Activated T-cell treated with anti-CD3 and anti-CD28 coated beads for 4 hours (primary cell): Measurements from ENCODE around the gene CDH22.

Experiments used
- DNase-seq: peaks from one replicate; pipeline ENCODE4 v3.0.0-alpha.2; 2020

The CDH22 gene

DNA sequence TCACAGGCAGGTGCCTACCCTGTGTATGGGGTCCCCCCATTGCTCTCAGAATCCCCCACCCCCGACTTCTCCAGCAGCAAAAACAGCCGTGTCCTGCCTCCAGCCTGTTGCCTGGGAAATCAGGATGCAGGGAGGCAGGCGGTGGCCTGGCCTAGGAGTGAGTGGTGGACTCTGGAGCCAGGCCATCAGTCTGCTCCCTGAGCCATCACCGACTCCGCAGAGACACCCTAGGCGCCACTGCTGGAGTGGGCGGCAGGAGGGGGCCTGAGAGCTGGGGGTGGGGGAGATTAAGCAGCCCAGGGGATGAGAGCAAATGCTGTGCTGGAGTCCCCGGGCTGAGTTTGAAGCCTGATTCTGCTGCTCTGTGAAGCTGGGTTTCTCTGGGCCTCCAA is 97.0 kb downstream of the CDH22 start:
- DNase-seq = no peak

DNA sequence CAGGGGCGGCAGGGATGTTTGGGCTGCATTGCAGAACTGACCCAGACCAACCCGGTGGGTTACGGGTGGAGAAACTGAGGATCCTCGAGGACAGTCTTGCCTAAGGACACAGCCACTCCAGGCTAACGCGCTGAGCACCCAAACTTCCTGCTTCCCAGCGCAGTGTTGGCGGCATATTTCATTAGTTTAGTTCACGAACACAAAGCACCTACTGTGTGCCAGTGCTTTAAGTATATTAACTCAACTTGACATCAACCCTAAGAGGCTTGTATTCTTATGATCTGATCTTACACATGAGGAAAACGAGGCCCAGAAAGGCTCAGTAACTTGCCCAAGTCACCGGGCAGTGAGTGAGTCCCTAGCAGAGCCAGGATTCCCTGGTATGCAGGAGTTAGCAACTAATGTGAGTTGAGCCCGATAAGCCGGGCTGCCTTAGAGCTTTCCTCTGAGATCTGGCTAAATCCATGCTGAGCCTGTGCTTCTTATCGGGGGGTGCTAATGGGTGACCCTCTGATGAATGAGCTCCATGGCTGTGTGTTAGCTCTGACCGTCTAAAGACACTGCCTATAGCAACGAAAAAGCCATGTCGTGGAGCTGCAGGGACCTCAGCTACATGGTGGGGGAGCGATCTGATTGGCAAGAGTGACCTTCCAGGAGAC is 97.5 kb downstream of the CDH22 start:
- DNase-seq = no peak

DNA sequence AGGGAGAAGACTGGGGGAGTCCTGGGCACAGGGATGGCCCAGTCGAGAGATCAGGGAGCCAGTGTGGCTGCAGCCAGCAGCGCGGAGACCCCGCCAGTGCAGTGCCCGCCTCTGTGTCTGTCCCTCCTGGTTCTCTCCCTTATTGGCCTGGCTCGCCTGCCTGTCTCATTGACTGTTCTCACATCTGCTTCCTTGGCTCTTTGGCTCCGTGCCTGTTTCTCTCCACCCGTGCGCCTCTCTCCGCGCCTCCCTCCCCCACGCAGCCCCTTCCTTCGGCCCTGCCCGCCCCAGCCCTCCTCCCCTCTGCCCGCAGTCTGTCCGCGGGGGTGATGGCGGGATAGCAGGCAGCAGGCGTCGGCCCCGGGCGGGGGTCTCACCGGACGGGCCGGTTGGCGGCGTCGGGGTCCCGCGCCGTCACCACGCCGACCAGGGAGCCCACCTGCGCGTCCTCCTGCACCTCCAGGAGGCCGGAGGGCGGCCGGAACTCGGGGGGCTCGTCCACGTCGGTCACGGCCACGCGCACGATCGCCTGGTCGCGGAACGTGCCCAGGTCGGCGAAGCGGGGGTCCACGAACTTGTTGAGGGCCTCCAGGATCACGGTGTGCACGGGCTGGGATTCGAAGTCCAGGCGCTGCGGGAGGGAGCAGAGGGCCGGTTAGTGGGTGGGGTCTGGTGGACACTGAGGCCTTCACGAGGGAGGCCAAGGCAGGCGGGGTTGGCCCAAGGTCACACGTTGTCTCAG is 98.2 kb downstream of the CDH22 start:
- no peak for DNase-seq

DNA sequence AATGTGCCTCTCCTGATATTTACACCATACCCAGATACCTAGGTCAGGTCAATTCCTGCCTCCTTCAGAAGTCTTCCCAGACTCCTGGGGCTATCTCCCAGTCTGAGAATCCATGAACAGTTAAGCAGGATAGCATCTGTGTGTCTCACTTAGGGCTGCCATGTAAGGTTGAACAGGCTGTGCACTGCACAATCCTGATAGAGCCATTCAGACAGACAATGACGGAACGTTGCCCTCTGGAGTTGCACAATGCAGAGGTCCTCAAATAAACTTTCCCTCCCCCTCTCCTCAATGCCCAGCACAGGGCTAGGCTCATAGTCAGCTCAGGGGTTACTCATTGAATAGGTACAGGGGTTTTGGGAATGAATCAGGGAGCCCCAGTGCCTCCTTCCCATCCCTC is 100.5 kb downstream of the CDH22 start:
- DNase-seq = no peak

DNA sequence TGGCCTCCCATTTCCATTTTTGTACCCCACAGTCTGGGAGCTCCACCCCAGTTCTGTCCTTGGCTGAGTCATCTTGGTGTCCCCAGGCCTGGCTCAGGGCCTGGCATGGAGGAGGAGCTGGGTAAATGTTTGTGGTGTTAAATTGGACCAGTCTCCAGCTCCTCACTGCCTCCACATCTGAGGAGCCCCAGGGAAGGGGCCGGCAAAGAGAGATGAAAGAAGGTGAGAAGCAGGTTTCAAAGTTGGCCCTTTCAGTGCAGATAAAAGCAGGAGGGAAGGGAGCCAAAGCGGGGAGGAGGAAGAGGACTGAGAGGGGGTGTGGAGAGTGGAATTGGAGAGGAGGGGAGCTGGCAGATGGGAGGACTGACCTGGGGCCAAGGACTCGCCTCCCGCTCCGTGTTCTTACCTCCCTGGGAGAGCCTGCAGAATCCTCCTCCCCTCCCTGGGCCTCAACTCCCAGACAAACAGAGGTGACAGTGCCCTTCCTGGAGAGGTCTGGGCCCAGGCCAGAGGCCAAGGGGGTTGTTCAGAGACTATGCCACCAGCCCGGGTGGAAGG is 101.2 kb downstream of the CDH22 start:
- no peak for DNase-seq

DNA sequence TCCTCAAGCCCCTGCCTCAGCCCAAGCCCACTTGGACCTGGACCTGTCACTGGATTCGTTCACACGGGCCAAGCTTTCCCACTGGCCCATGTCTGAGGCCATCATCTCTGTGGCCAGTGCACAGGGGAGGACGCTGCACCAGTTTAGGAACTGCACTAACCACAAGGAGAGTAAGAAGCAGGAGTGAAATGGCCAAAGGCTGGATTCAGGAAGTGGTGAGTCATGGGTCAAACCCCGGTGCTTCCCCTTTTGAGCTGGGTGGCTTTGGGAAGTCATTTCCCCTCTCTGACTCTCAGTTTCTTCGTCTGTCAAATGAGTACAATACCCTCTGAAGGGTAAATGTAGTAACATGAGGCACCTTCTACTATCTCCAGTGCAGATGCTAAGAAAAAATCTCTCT is 102.3 kb downstream of the CDH22 start:
- DNase-seq = no peak

DNA sequence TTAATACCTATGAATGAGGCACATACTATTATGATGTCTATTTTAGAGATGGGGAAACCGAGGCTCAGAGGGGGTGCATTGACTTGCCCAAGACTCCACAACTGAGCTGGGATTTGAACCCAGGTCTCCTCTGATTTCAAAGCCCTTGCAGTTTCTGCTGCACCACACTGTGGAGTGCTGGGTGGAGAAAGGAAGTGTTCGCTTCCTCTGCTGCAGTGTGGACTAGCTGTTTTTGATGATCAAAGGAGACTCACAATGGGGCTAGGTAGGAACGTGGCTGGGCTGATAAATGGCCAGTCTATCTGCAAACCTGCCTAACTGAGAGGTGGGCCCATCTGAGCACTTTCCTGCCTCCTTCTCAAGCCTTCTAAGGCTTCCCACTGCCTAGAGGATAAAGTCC is 102.9 kb downstream of the CDH22 start:
- no peak for DNase-seq

DNA sequence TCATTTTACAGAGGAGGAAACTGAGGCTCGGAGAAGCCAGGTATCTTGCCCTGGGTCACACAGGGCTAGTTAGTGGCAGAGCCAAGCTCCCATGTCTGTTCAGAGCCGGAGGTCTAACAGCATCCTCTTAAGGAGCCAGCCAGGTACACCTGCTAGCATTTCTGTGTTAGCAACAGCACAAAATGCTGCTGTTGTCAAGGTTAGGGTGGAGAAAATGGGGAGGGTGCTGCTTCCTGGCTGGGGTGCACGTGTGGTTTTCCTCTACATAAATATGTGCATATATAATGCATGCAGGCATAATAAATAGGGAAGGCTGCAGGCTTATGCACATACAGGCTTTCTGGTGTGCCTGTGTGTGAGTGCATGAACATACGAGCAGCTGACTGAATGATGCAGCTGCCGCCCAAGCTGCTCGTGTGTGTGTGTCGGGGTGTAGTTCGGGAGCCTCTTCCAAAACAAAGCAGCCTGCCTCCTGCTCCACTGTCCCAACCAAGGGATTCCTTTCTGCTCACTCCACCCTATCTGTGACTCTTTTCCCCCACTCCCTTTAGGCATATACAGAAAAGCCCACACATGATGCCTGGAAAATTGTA is 103.6 kb downstream of the CDH22 start:
- no peak for DNase-seq

DNA sequence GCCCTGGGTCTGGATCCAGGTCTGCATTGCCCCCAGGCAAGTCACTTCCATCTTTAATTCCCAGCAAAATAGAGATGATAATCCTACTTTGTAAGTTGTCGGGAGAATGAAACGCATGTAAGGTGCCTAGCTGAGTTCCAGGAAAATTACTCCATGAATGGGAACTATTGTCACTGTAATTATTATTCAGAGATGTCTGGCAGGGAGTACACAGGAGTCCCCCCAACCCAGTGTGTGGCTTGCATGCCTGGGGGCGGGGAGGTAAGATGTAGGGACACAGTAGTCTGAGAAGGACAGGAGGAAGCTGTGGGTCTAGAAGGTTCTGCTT is 104.8 kb downstream of the CDH22 start:
- no peak for DNase-seq

DNA sequence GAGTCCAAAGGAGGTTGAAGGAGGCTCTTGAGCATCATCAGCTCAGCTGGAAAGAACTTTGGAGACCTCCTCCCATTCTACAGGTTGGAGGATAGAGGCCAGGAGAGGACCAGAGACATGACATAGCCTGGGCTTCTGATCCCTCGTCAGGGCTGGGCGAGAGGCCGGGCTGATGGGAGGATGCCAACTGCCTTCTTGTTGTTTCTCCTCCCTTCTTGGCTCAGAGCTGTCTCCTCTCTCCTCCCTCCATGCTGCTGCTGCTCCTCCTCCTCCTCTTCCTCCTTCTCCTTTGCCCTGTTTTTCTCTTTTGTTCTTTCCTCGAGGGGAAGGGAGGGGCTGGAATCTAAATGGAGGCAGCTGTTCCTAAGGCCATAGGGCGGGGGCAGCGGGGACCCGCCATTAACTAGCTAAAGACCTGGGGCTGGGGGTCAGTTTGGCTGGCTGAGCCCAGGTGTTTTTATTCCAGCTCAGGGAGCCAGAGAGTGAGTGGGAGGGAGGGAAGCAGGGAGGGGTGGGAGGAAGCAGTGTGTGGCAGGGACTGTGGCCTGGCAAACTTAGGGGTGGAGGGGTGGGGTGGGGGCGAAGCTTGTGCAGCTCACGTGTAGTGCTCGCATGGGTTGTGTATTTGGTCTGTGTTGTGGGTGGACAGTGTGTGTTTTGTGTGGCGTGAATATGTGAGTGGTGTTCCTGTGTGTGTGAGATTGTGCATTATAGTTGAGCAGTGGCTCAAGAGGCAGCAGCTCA is 105.4 kb downstream of the CDH22 start:
- DNase-seq = no peak

DNA sequence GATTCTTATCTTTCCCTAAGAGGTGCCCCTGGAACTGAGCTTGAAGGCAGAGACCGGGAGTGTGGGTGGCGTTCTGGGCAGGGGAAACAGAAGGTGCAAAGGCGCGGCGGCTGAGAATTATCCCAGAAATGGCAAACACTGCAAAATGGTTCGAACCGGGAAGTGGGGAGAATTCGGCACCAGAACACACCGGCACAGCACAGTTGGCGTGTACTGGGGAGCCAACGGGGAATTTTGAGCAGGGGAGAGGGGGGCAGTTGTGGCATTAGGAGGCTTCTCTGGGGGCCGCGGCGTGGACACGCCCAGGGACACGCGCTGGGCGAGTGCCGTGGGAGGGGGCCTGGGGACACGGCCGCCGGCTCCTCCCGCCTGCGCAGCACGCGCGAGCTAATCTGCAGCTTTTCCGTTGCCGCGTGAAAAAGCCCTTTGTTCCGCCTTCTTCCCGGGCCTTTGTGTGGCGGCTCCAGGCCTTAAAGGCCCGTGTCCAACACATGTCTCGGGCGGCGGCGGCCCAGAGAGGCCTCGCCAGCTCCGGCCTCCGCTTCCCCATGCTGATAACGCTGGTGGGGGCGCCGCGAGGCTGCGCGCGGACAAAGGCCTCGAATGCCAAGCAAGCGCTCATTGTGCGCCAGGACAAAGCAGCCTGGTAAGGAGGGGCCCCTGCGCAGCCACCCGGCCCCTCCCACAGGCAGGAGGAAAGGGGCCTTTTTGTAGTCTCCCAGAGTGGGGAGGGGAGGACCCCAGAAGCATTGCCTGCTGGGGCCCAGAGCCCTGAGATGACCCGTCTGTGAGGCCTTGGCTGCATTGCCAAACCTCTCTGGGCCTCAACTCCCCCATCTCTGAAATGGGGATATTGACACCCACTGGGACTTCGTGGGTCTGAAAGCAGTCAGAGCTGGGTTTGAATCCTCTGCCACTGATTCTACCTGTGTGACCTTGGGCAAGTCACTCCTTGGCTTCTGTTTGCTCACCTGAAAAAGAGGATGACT is 107.4 kb downstream of the CDH22 start:
- no peak for DNase-seq

DNA sequence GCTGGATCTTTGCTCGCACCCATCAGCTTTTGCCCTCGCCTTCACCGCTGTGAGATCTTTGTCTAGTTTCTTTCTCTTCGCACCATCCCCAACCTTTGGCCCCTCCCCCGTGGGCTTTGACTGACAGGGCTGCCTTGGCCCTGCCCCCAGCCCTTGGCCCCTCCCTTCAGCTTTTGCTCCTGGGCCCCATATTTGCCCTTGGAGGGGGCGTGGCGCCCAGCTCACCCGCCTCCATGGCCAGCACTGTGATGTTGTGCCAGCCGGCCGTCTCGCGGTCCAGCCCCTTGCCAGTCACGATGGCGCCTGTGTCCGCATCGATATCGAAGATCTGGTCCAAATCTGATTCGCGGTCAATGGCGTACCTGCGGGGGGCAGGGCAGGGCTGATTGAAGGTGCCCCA is 109.1 kb downstream of the CDH22 start:
- DNase-seq = no peak

DNA sequence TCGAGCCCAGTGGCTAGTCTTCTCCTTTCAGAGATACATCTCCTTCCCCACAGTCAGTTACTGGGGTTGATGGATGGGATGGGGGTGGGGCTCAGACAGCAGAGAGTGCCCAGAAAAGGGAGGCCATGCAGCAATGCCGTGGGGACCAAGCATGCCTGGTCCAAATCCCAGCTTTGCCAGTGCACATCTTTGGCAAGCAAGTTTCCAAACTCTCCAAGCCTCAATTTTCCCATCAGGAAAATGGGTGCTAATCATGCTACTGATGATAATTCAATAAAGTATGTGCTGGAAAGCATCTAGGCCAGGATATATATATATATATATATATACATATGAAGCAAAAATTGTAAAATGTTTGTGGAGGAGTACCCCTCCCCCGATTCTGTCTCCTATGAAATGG is 111.3 kb downstream of the CDH22 start:
- no peak for DNase-seq

DNA sequence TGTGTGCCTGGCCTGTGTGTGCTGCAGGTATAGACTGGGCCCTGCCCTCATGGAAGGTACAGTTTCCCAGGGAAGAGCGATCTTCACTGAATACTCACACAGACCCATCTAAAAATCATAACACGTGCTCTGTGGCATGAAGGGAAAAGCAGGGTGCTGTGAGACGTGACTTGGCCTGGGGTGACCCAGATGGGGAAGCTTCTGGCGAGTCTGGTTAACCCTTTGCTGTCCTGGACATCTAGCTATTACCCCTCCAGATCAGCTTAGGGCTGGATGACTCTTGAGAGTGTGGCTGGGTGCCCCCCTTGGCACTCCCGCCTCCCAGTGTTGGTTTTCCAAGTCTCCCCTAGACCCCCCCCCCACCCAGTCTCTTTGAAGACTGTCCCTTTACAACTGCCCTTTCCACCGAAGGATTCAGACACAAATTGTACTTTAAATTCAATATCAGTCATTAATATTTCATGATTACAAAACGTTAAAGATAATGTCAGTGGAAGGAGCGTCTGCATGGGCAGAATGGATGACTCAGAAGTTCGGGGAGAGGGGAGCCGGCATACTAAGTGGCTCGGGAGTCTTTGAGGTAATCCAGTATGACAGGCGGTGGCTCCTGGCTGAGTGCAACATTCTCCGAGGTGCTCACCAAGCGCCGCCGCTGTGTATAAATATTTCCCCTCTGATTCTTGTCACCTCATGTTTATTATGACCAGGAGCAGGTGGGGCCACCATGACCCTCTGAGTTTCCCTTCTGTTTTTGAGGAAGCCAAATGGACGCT is 112.8 kb downstream of the CDH22 start:
- no peak for DNase-seq

DNA sequence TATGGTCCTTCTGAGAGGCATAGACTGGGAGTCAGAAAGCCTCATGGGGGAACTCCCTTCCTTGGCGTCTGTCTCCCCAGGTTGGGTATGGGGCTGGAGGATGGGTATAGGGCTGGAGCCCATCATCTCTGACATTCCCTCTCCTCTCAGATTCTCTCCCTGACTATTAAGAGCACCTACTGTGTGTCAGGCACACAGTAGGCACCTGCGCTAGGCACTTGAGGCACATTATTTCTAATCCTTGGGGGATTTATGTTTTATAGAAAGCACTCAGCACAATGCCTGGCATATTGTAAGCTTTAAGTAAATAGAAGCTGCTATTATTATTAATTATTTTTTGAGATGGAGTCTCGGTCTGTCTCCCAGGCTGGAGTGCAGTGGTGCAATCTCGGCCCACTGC is 113.9 kb downstream of the CDH22 start:
- DNase-seq = no peak

DNA sequence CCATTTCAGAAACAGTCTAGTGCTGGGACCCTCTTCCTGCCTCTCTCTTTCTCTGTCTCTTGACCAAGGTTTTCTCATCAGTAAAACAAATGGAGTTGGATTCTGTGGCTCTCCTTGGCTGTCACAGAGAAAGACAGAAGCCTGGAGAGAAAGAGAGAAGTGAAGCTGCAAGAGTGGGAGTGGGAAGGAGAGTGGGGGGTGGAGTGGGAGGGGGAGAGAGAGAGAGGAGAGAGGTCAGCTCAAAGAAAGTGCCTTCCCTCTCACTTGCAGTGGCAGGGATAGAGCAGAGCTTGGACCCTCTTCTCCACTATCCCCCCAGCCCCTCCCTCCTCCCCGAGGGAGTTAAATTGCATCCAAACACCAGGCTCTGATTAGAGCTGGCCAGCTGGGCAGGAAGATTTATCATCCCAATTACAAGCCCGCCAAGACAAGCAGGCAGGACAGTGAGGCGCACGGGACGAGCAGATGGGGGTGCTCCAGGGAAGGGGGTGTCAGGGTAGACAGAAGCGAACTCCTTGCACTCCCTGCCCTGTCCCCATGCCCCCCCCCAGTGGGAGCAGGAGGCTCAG is 115.8 kb downstream of the CDH22 start:
- DNase-seq = no peak

DNA sequence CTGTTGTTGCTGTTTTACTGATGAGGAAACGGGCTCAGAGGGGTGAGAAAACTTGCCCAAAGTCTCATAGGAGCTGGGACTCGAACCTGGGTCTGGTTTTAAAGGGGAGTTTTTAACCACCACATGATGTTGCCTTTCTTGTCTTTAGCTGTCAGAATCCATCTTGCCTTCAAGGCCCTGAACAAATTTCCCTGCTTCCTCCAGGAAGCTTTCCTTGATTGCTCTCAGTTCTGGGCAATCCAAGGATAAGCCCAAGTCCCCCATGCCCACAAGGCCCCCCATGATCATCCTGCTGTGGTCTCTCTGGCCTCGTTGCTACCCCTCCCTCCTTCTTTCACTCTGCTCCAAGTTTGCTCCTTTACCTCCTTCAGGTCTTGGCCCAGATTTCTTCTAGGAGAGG is 116.7 kb downstream of the CDH22 start:
- DNase-seq = no peak

DNA sequence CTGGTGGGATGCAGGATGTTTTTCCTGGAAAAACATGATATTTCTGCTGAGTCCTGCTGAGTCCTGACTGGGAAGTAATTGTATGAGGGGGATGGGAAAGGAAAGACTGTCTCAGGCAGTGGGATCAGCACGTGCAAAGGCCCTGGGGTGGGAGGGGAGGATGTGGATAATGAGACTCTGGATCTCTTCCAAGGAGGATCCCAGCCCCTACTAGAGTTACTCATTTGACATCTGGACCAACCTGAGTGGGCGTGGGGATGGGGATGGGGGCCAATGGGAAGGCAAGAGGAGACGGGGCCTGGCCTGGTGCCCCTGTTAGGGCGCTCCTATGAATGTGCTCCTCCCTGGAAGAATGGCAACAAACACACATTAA is 117.1 kb downstream of the CDH22 start:
- no peak for DNase-seq

DNA sequence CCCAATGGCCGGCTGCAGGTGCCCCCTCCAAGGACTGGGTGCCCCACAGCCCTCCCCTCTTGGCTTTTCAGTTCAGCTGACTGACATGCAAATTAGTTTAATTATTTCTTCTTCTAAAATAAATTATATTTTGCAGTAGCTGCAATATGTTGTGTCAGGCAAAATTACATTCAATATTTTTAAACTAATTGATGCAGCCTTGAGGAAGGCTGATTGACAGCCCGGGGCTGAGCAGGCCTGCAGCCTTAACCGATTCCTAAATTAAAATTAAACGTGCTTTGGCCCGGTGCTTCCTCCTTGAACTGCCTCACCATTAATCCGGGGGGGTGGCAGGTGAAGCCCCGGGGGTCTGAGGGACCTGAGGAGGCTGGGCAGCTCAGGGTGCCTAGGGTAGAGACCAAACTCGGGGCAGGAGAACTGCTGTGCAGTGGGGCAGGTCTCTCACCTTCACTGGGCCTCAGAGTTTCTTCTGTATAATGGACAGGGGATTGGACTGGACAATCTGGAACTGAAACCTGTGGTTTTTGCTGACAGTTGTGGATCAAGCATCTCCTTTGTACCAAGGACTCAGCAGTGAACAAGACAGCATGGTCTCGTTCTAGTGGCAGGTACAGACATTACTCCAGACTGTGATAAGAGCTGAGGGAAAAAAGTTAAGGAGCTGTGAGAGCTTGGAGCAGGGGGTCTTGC is 117.7 kb downstream of the CDH22 start:
- no peak for DNase-seq

DNA sequence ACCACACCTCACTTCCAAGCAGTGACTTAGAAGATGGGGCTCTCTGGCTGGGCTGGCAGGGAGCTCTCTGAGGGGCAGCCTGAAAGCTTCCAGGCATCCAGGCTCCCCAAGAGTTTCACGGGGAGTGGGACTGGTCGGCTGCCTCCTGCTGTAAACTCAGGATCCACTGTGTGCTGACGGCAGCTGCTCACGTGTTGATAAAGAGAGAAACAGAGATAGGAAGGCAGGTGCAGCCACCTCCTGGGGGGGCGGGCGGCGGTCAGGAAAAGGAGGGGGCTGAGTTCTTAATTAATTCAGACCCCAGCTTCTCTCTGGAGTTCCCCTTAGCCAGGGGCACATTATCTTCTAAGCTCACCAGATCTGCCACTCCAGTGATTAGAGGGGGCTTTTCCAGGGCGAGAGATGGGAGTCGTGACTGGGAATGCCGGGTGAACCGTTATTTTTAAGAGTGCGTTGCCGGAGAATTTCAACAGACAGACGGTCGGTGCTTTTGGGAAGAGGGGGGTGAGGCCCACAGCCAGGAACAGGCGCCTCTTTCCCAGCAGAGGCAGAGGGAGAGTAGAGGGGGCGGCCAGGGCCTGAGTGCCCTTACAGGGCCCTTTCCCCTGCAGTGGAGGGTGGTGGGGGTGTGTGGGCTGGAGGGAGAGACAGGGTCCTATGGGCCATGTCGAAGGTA is 119.3 kb downstream of the CDH22 start:
- no peak for DNase-seq
